Occipital lobe (tissue), 2 donors: ENCODE results near the gene GOLGA8N. TPM values are rescaled to one million over a fixed set of nuclear protein-coding genes. Genes with fewer than 3 reads are reported as not detected.
"Not testable (repeated sequence)": the region's sequence is repeated elsewhere in the genome, so short reads cannot be mapped to it uniquely, and the experiment has no call there.

ENCODE experiments used
- DNase-seq: peaks from one replicate; lab custom pipeline; 2025; lab: John Stamatoyannopoulos, UW
- total RNA-seq: library from RNA; depleted of rRNA; stranded (reverse); fragments of >200 nt; gene quantifications from one replicate; pipeline ENCODE4 v1.2.3, GENCODE V29; 2014

Gene GOLGA8N
- total RNA-seq, result 1.4 TPM

- not testable (repeated sequence) for DNase-seq
Observed at GRCh38 chr15:32593151-32593550, at the start of gene GOLGA8N. GOLGA8N (plus strand) TSS chr15:32593456.

- not testable (repeated sequence) for DNase-seq
Observed at GRCh38 chr15:32543456-32543855, 49.8 kb upstream of the GOLGA8N start.

DNA sequence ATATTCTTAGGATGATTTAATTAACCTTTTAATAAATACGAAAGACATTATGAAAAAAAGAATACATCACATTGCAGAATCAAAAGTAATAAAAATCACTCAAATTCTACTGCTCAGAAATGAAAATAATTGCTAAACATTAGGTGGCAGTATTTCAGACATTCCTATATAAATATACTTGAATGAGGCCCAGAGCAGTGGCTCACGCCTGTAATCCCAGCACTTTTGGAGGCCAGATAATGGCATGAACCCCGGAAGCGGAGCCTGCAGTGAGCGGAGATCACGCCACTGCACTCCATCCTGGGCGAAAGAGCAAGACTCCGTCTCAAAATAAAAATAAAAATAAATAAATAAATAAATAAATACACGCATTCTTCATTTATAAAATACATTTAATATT lies 48.1 kb upstream of the GOLGA8N start:
- DNase-seq, result not testable (repeated sequence)

DNA sequence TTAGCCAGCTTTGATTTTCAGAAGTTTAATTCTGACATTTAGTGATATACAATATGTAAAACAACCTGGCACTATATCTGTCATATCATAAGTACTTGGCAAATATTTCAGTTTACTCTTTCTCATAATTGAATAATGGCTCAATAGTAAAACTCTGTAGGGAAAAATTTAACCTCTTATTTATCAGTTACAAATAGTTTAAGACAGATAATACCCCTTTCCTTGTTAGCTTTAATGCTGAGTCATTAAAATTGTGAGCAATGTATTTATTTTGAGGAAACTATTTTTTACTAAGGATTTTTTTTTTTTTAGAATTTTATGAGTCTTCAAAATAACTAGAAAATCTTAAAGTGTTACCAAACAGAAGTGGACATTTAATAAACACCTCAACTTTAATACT lies 38.7 kb upstream of the GOLGA8N start:
- DNase-seq, result not testable (repeated sequence)

GRCh38 chr15:32562198-32562597 lies 31.1 kb upstream of the GOLGA8N start:
- not testable (repeated sequence) for DNase-seq

DNA sequence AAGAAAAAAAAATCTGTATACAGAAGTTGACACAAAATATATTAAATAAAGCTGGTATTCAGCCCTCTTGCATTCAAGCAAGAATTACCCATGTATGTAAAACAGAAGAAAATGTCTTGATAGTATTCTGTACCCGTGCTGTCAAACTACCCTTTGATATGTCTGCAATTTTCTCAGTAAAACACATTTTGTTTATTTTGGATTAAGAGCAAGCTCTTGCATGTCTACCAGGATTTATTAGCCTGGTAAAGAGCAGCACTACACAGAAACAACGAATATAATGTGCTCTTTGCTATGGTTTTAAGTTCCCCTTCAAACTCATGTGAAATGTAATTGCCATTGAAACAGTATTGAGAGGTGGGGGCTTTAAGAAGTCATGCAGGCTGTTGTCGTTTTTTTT lies 24.3 kb upstream of the GOLGA8N start:
- DNase-seq, result not testable (repeated sequence)

DNA sequence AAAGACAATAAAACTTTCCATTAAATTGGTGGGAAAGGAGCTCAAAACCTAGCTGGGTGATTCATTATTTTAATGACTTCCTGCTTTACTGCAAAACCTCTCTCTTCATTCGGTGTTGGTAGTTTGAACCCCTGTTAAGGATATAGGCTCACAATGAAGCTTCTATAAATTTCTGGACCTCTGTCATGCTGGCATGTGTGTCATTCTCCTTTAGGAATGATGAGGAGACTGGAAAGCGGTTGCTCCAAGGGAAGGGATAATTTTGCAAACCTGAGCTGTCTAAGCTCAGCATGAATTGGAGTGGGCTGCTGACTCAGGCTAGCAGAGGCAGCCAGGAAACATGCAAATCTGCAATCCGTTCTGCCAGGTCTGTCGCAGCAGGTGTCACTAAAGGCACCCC lies 14.8 kb upstream of the GOLGA8N start:
- DNase-seq, result not testable (repeated sequence)

GRCh38 chr15:32585844-32586243 lies 7.4 kb upstream of the GOLGA8N start:
- DNase-seq, result not testable (repeated sequence)

GRCh38 chr15:32609518-32609917 lies 16.3 kb downstream of the GOLGA8N start:
- not testable (repeated sequence) for DNase-seq

DNA sequence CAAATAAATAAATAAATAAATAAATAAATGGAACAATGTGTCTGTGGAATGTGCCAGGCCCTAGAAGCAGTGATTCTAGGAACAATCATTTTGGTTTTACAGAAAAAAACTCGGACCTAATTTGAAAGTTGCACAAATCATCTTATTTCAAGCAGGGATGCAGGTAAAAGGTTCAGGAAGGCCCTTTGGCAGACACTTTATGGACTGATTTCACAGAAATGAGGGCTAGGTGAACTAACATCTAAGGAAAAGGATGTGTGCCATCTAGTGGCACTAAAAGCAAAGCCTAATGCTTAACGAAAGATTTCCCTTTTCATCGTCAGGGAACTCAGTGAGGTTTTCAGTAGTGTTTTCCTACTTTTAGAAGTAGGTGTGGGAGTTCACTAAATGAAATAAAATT lies 17.5 kb downstream of the GOLGA8N start:
- not testable (repeated sequence) for DNase-seq

DNA sequence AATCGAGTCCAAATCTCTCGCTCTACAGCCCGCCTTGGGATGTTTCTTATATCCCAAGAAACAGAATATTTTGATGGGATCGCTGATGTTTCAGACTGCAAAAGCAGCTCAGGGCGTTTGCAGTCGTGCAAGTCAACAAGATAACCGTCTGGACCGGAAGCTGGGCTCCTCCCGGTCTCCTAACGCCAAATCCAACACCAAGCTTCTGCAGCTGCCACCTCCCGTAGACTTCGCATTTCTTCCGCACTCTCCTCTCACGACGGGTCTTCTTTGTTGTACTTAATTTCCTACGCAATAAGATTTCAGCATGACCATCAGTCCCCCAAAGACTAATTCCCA lies 21.4 kb downstream of the GOLGA8N start:
- DNase-seq, result not testable (repeated sequence)

DNA sequence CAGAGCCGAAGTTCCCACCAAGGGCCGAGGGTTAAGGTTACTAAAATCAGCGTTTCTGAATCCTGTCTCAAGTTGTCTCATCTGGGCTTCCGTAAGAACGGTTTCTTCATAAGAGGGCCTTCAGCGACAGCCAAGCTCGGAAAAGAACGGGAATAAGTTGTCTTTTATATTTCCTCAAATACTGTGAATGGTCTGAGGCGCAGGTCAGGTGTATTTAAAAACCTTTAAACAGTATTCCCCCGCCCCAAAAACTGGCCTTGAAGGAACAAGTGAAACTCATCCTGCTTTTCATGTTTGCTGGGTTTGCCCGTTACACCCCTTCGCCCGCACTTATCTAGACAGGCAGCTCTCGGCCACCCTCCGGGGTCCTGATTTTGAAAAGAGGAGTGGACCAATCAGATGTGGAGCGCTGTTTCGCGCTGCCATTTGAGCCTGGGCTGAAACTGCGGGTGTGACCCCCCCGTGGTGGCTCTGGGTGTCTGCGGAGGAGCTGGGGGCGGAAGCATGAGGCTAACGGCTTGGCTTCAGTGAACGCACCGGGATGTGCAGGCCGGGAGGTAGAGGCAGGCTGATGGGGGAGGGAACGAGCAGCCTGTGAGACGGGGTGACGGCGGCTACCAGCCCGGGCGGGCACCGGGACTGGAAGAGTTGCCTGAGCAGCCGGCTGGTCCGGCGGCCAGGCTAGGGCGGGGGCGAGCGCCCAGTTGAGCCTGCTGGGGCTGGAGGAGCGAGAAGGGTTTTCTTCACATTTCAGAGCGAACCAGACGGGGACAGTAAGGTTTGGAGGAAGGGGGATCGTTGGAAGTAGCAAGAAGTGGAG lies 22.0 kb downstream of the GOLGA8N start, which contains the start of gene ARHGAP11A:
TSS of gene ARHGAP11A (plus strand) at position 454 of the 820 bp plus-strand sequence. CDS start 708 bp downstream, outside the sequence.
- DNase-seq, result not testable (repeated sequence)

DNA sequence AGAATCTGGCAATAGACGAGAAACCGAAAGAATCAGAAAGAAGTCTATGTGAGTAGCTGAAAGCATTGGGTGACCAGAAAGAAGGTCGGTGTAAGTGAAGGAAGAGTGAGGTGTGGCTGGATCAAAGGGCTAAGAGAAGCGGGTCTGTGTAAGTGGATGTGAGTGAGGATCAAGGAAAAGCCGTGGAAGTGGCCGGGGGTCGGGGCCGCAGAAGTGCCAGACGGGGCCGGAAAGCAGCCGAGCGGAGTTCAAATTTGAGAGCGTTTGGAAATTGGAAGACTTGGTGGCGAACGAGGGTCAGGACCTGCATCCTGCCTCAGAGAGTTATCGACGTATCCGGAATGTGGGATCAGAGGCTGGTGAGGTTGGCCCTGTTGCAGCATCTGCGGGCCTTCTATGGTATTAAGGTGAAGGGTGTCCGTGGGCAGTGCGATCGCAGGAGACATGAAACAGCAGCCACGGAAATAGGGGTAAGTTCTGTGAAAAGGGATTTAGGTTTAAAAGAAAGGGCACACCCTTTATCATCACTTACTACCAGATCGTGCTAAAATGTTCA lies 22.7 kb downstream of the GOLGA8N start:
- DNase-seq, result not testable (repeated sequence)

- DNase-seq, result no peak
Observed at GRCh38 chr15:32636410-32636809, 43.2 kb downstream of the GOLGA8N start.

- DNase-seq, result no peak
Observed at GRCh38 chr15:32636908-32637567, 43.8 kb downstream of the GOLGA8N start.

- no peak for DNase-seq
Observed at GRCh38 chr15:32637704-32638103, 44.4 kb downstream of the GOLGA8N start.

- DNase-seq, result peak; percentile 78
Observed at GRCh38 chr15:32641517-32642059, 48.3 kb downstream of the GOLGA8N start, which contains the start of gene SCG5. SCG5 (plus strand) TSS chr15:32641710; CDS start chr15:32643593, 1,883 bp downstream.

GRCh38 chr15:32642667-32643435 lies 49.6 kb downstream of the GOLGA8N start:
- DNase-seq, result no peak

DNA sequence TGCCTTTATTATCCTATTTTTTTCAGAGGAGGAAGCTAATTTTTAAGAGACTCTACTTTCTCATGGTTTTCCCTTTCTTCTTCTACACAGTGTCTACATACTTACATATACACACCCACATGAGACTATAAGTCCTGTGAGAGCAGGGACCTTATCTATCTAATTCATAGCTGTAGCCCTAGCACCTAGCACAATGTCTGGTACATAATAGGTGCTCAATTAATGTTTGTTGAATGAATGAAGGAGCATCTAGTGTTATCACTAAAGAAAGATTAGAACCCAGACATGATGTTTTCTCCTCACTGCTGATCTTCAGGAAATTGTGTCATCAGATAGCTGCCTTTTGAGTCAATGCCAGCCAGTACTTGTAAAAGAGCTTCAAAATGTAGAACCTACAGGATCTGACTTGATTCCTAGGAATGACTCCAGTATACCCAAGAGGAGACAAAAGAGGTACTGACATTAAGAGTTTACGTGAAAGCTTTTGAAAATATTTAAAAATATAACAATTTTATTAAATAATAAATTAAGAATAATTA lies 50.7 kb downstream of the GOLGA8N start:
- no peak for DNase-seq

GRCh38 chr15:32646291-32646690 lies 53.0 kb downstream of the GOLGA8N start:
- no peak for DNase-seq

- no peak for DNase-seq
Observed at GRCh38 chr15:32649342-32649741, 56.1 kb downstream of the GOLGA8N start.
